AML-193 (cell line): Measurements from ENCODE around the gene OR4Q3.
"Not testable (repeated sequence)": the region's sequence is repeated elsewhere in the genome, so short reads cannot be mapped to it uniquely, and the experiment has no call there.

Experiments used
- DNase-seq, 2 experiments: peaks; one replicate each; lab custom pipeline; 2025; lab: John Stamatoyannopoulos, UW

The OR4Q3 gene

DNA sequence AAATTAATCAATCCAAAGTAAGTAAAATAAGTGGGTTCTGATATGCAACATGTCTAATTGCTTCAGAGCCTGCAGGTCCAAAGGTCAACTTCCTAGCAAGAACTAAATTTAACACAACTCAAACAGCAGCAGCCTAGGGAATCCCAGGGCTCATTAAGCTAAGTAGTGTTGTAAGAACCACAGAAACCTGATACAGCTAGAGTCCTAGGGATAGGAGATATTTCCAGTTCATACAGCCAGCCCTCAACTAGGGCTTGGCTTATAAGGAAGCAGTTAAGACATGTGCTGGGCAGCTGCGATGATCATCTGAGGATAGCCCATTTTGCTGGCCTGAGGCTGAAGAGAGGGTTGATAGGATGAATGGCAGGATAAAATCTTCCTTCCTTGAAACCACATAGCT, at the start of gene OR4Q3:
Gene OR4Q3, plus strand, starts transcription at position 316 of the 400 bp plus-strand sequence.
- no peak for DNase-seq

DNA sequence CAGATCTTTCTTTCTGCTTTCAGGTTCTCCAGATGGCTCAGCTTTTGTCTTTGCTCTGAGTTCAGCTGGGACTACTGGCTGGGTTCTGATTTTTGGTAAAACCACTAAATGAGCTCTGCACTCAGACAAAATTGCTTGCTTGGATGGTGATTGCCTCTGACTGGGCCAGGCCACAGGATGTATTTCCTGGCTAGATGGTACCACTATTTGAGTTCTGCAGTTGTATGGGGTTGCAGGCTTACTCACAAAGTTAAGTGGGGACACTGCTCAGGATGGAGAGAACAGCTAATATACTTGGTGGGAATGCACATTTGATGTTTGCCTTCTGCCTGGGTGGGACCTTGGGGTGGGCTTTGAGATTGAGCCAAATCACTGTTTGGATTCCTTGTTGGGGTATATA, 14.0 kb upstream of the OR4Q3 start:
- DNase-seq = no peak

DNA sequence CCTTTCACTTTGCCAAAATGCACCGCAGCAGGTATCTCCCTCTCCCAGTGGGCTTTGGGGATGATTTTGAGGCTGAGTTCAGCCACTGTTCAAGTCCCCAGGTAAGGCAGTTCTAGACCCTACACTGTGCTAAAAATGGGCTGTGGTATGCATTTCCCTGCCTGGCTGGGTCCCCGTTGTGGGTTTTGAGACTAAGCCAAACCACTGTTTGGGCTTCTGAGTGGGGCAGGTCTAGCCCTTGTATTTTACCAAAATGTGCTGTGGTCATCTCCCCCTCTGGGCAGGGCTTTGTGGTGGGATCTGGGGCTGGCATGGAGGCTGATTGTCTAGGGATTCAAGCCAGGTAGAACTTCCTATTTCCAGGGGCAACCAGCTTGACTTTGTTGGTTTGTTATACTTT, 13.6 kb upstream of the OR4Q3 start:
- DNase-seq = no peak

DNA sequence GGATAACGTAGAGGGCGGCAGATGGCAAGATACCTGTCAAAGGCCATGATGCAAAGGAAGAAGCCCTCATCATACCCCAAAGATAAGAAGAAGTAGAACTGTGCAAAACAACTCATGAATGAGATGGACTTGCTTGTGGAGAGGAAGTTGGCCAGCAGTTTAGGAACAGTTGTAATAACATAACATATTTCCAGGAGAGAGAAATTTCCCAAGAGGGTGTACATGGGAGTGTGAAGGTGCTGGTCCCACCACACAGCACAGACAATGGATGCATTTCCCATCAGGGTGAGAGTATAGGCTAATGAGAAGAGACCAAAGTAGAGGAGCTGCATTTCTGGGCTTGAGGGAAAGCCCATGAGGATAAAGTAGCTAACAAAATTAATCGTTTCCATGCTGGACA, 9.5 kb upstream of the OR4Q3 start:
- DNase-seq = not testable (repeated sequence)

DNA sequence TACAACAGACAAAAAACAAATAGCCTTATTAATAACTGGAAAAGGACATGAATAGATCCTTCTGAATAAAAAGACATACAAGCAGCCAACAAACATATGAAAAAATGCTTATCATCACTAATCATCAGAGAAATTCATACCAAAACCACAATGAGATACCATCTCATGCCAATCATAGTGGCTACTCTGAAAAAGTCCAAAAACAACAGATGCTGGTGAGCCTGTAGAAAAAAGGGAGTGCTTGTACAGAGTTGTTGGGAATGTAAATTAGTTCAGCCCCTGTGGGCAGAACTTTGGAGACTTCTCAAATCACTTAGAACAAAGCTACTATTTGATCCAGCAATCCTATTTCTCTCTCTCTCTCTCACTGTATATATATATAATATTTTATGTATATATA, 8.9 kb downstream of the OR4Q3 start:
- DNase-seq = not testable (repeated sequence)

DNA sequence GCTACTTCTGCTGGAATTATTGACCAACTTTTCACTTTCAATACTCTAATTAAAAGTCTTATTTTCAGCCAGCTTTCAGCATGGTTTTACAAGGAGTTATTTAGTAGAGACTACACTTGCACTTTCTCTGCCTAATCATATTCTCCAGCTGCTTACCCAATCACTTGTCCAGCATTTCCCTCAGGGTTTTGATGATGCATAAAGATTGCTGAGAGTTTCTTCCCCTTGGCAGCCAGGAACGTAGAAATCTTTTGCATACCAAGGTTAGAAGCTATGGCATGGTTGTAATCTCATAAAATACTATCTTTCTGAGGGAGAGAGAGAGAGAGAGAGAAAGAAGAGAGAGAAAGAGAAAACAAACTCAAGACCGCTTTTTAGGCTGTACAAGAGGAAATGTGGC, 10.8 kb downstream of the OR4Q3 start:
- DNase-seq = no peak

DNA sequence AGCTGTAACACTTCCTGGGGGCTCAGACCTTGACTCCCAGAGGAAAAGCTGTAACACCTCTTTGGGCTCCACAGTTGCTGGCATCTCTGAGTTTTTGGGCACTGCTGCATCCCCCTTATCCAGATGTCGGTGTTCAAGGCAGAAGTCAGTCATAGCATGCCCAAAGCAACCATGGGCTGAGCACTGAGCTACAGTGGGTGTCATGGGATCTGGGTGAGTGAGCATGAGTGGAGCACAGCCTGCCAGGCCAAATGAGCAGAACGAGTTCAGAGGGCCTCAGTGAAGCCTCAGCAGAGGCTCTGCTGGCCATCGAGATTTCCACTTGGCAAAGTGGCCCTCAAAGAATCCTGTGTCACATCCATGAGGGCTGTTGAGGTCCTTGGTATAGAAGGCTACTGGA, 28.1 kb downstream of the OR4Q3 start:
- DNase-seq = not testable (repeated sequence)

DNA sequence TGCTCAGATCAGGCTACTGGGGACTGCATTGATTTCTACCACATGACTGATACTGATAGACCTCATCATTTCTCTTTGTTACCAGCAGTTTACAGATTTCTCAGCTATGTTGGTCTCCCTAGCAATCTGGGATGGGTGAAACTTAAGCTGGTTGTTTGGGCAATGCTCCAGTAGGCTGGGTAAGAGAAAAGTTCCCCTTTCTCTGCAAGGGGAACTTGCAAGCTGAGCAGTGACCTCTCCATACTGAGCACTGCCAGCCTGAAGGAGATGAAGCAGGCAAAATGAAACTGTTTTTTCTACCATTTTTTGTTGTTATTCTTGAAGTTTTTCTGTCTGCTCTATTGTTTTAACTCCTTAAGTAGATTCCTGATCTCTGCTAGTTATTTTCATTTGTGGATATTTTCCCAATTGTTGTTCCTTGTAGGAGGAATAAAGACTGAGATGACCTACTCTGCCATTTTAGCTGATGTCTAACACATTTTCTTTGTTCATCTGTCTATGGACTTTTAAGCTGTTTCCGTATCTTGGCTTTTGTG, 28.6 kb downstream of the OR4Q3 start:
- no peak for DNase-seq

DNA sequence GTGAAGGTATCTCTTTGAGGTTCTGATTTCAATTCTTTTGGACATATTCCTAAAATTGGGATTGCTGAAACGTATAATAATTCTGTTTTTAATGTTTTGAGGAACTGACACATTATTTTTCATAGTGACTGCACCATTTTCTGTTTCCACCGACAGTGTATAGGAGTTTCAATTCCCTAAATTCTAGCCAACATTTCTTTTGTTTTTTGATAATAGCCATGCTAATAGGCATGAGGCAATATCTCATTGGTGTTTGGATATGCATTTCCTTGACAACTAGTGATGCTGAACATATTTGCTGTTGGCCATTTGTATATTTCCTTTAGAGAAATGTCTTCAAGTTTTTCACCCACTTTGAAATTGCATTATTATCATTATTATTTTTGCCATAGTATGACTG, 29.1 kb downstream of the OR4Q3 start:
- not testable (repeated sequence) for DNase-seq

DNA sequence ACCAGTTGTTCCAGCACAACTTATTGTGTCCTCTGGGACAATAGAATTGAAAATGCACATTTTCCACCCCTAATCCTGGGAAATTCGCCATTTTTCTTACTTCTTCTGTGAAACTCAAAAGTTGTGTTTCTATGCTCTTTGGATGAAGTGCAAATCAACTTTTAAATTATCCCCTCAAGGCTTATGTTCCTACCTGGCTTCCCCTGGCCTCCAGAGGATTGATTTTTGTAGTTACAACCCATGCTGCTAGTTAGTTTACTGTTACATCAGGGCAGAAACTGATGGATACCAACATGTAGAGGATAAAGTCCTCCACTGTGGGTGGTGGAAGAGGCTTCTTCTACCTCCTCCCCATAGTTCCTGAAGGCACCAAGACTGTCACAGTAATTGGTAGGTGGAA, 29.8 kb downstream of the OR4Q3 start, which contains the start of gene OR4M1:
Gene OR4M1, plus strand, starts transcription at position 301 of the 400 bp plus-strand sequence. CDS start 6,819 bp downstream, outside the sequence.
- not testable (repeated sequence) for DNase-seq

DNA sequence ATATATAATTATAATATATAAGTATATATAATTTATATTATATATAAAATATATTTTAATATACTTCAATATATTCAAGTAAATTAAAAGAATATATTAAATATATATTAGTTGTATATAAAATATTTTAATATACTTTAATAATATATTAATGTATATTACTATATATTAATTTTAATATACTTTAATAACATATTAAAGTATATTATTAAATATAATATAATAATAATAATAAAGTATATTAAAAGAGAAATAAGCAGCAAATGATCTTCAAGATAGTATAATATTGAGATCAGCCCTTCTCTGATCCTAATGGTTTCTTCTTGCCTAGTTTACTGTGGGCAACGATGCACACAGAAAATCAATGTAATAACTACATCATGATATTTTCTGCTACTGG, 32.2 kb downstream of the OR4Q3 start:
- no peak for DNase-seq

DNA sequence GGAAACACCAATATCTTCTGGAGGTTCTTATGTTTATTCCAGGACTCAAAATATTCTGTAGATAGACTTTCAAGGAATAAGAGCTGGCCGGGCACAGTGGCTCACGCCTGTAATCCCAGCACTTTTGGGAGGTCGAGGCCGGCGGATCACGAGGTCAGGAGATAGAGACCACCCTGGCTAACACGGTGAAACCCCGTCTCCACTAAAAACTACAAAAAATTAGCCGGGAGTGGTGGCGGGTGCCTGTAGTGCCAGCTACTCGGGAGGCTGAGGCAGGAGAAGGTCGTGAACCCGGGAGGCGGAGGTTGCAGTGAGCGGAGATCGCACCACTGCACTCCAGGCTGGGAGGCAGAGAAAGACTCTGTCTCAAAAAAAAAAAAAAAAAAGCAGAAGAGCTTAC, 42.5 kb downstream of the OR4Q3 start:
- not testable (repeated sequence) for DNase-seq

DNA sequence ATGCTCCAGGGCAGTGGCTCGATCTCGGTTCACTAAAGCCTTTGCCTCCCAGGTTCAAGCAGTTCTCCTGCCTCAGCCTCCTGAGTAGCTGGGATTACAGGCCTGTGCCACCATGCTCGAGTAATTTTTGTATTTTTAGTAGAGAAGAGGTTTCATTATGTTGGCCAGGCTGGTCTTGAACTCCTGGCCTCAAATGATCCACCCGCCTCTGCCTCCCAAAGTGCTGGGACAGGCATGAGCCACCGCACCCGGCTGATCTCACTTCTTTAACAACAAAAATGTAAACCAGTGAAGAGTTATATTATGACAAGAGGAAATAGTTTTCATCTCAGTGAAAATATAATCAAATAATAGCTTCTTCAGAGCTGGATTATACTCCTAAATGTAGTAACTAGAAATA, 43.9 kb downstream of the OR4Q3 start:
- DNase-seq = not testable (repeated sequence)

DNA sequence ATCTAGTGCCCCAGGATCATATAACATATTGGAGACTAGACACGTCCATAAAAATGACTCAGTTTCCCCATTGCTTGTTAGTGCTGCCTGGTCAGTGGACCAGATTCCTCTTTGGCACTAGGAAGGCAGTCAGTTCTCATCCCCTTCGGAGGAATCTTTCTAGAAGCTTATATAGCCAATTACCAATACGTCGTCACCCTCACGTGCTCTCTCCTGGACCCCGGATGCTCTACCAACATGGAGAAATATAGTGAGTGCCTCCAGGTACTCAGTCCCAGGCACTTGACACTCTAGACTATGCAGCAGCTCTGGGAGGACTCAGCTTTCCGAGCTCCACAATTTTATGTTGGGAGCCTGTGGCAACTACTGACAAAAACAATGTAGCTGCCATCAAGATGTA, 44.8 kb downstream of the OR4Q3 start:
- not testable (repeated sequence) for DNase-seq

DNA sequence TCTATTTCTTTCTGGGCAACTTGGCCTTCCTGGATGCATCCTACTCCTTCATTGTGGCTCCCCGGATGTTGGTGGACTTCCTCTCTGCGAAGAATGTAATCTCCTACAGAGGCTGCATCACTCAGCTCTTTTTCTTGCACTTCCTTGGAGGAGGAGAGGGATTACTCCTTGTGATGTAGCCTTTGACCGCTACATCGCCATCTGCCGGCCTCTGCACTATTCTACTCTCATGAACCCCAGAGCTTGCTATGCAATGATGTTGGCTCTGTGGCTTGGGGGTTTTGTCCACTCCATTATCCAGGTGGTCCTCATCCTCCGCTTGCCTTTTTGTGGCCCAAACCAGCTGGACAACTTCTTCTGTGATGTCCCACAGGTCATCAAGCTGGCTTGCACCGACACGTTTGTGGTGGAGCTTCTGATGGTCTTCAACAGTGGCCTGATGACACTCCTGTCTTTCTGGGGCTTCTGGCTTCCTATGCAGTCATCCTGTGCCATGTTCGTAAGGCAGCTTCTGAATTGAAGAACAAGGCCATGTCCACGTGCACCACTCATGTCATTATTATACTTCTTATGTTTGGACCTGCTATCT, 53.2 kb downstream of the OR4Q3 start:
- not testable (repeated sequence) for DNase-seq
